ENCODE measurements around the gene ERC2.

- TF ChIP-seq, protein P1, sequence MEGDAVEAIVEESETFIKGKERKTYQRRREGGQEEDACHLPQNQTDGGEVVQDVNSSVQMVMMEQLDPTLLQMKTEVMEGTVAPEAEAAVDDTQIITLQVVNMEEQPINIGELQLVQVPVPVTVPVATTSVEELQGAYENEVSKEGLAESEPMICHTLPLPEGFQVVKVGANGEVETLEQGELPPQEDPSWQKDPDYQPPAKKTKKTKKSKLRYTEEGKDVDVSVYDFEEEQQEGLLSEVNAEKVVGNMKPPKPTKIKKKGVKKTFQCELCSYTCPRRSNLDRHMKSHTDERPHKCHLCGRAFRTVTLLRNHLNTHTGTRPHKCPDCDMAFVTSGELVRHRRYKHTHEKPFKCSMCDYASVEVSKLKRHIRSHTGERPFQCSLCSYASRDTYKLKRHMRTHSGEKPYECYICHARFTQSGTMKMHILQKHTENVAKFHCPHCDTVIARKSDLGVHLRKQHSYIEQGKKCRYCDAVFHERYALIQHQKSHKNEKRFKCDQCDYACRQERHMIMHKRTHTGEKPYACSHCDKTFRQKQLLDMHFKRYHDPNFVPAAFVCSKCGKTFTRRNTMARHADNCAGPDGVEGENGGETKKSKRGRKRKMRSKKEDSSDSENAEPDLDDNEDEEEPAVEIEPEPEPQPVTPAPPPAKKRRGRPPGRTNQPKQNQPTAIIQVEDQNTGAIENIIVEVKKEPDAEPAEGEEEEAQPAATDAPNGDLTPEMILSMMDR (IDR thresholded peaks at IDR 0.05): no peak
- TF ChIP-seq EP300 (IDR thresholded peaks at IDR 0.05): no peak
These were observed 952.6 kb downstream of the ERC2 start for GRCh38 chr3:55515550-55516246.

Data from ovary (tissue), 3 donors.